SHP77 treated with DMSO at 0.1 percent for 48 hours (cell line): Measurements from ENCODE around the gene STX8.
"Not testable (repeated sequence)": the region's sequence is repeated elsewhere in the genome, so short reads cannot be mapped to it uniquely, and the experiment has no call there.

Experiments
- DNase-seq: peaks from one replicate; lab custom pipeline; 2025; lab: John Stamatoyannopoulos, UW

Gene STX8

GRCh38 chr17:9557161-9557755 is 18.4 kb downstream of the STX8 start:
- no peak for DNase-seq

- not testable (repeated sequence) for DNase-seq
Measured at GRCh38 chr17:9554715-9555114, 20.9 kb downstream of the STX8 start.

DNA sequence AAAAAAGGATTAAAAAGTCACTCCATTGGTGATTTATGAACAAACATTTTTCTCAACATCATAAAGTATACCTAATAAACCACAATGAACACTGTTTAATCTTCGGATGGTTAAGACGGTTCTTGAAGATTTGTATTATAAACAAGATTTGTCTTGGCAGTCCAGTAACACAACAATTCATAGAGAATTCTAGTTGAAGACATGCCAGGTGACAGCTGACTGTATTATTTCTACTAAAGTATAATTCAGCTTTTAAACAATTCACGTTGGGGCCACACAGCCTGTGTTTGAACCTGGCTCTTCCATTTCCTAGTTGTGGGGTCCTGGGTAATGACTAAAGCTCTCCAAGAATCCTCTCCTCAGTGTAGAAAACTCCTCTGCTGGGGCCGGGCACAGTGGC is 22.0 kb downstream of the STX8 start:
- no peak for DNase-seq

DNA sequence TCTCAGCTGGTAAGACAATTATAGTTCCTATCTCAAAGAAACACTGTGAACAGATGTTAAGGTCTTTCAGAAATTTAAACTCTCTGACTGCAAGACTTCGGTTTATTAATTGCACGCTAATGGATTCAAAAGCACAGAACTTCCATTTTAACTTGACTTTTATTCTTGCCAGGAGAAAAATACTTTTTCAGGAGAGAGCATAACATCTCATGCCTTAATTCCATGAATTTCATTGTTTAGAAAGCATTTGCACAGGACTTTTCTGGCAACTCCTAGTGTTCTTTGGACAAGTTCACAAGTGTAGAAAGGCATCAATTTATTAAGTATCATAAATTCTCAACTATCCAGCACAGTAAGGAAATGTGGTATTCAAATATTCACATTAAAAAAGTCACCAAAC is 22.4 kb downstream of the STX8 start:
- no peak for DNase-seq

- DNase-seq: no peak
Measured at GRCh38 chr17:9549215-9549614, 26.4 kb downstream of the STX8 start.

DNA sequence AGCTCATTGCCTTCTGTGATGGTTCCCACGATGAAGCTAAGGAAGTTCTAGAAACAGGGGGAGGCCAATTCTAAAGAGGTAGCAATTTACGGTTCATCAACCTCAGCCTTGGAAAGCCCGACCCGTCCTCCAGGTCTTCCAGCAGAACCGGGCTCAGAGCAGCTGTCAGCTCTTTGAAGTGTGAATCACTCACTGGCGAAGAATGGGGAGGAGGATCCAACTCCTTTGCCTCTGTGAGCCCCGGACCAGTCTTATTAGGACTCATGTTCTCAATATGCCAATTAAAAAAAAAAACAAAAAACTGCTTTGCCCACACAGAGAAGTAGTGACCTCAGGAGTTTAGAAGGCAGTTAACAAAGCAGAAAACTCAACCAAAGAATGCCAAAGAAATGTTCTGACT is 31.4 kb downstream of the STX8 start:
- DNase-seq: no peak

DNA sequence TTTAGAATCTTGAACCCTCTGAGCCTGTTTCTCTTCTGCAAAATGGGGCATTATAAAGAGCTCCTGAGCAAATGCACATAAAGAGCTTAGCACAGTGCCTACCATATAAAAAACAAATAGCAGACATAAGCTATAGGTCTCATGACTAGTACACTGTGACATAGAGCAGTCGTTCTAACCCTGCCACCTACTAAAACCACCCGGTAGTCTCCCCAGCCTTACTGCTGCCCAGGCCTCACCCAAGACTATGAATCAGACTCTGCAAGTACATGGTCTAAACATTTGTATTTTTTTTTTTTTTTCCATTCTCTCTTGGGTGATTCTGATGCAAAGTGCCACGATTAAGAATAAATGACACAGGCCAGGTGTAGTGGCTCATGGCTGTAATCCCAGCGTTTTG is 33.9 kb downstream of the STX8 start:
- no peak for DNase-seq

DNA sequence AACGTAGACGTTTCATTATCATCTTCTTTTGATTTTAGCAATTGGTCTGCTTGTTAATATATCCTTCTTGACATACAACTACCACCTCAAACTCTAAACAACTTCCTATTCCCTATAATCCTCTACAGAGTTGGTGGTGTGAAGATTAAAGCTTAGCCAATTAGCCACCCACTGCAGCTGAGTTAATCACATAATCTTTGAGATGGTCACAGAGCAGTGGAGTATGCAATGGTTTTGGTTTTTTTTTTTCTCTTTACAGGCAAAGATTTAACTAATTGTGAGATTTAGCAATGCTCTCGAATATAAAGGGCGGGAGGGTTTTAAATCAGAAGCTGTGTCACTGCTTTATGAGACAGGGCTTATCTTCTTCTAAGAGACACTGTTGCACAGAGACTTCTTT is 37.0 kb downstream of the STX8 start:
- DNase-seq: no peak

DNA sequence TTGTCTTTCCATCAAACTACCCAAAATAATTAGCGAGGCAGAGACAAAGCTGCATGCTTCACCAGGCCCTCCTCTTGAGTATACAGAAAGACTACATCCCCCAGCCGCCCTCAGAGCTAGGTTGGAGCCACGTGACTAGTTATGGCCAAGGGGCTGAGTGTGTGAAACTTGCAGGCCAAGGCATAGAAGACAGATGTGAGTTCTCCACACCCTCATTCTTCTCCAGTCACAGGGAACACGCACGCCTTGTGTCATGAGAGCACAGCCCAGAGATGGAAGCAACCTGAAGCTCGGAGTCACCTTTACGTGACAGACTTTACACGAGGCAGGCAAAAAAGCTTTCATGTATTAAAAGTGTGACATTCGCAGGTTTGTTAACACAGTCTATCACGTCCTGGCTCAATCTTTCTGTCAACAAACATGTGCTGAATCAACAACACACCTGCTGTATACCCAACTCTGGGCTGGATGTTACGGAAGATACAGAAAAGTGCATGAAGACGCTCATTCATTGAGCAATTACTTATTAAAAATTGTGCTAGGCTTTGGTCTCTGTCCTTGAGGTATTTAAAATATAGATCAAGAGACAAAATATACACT is 38.3 kb downstream of the STX8 start:
- DNase-seq: no peak

GRCh38 chr17:9536061-9536460 is 39.6 kb downstream of the STX8 start:
- no peak for DNase-seq

DNA sequence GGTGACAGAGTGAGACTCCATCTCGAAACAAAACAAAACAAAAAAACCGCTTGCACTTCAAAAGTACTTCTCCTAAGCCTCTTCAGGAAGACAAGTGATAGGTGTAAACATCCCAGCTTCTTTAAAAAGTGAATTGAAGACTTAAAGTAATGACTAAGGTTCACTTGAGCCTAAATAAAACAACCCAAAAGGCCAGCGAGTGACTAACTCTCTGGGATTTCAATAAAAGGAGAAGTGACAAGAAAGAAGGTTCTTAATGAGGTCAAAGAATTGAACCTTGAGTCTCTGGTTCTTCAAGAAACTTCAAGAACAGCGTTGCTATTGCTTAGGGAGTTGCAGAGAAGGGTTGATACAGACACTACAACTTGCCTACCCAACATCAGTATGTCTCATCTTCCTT is 42.2 kb downstream of the STX8 start:
- DNase-seq: no peak

GRCh38 chr17:9532715-9533114 is 42.9 kb downstream of the STX8 start:
- DNase-seq: no peak

GRCh38 chr17:9531034-9531433 is 44.6 kb downstream of the STX8 start:
- DNase-seq: no peak

DNA sequence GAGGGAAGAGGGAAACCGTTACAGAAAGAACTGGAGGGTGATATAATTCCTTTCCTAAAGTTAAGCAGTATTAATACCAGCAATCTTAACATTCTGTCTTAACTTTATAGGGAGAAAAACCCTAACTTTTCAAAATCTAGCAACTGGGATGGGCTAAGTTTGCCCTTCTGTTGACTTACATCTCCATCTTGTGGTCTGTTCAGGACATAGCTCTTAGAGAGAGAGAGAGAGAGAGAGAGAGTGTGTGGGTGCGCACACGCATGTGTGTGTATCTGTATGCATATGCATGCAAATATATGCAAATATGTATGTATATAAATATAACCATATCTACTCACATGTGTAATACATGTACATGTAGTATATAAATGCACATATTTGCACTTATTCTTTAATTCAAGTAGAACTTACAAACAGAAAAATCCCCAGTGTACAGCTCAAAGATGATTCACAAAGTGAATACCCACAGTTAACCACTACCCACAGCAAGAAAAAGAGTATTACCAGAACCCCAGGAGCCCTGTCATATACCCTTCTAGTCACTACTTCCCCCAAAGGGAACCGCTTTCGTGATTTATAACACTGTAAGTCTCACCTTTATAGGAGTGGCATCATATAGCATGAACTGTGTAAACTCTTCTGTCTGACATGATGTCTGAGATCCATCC is 46.5 kb downstream of the STX8 start:
- no peak for DNase-seq

DNA sequence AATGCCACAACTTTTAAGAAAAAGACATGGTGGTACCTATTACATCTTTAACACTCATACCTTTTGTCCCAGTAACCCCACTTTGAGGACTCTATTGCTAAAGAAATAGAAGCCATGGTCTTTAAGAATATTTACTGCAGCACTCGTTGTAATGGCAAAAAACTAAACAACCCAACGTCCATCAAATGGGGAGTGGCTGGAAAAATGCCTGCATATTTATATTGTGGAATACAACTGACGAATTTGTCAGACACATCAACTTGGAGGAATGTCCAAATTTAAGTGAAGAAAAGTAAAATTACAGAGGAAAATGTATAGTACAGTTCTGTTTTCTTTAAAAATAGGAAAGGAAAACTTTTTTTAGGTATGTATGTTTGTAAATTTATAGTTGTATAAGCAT is 47.8 kb downstream of the STX8 start:
- no peak for DNase-seq

GRCh38 chr17:9522074-9522473 is 53.5 kb downstream of the STX8 start:
- DNase-seq: peak; percentile 42

DNA sequence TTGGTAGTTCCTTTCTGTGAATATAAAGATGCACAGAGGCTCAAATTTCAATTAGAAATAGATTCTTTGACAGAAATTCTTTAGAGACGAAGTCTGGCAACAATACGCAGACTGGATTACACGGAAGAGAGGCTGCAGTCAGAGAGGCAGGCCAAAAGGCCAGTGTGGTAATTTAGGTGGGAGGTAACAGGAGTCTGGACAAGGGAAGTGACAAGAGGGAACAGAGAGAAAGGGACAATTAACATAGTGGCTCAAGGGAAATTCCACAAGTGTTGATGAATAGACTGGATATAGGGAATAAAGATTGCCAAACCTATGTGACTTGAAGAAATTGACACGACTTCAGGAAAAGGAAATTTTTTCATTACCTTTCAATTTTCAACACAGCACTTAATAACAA is 54.6 kb downstream of the STX8 start:
- no peak for DNase-seq

- no peak for DNase-seq
Measured at GRCh38 chr17:9520649-9521048, 55.0 kb downstream of the STX8 start.

DNA sequence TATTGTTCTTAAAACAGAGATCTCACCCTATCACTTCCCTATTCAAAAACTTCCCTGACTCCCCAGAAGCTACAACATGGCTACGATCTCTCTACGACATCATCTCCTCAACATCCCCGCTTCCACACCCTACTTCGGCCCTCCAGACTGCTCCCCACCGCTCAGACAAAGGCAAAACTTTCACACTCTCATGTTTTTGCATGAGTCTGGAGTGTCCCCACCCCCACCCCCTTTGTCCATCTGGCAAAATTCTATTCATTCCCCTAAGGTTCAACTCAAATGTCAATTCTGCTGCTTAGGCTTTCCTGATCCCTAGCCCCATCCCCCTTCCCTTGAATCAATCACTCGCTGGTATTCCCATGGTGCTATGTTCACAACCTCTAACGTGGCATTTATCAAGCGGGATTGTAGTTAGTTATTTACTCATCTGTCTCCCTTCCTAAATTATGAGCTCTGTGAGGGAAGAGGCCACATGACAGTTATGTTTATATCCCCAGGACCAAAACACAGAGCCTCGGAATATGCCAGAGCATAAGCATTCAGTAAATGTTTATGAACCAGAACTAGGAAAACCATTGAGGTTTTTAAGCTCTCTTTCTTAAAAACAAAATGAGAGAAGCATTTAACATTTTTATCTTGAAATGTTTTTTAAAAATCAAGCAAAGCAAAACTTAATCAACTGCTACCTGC is 55.9 kb downstream of the STX8 start:
- DNase-seq: no peak

GRCh38 chr17:9517396-9517795 is 58.2 kb downstream of the STX8 start:
- no peak for DNase-seq

- no peak for DNase-seq
Measured at GRCh38 chr17:9513266-9513665, 62.4 kb downstream of the STX8 start.

GRCh38 chr17:9512323-9513168 is 63.1 kb downstream of the STX8 start:
- no peak for DNase-seq
